Thyroid gland (tissue), 4 donors: Measurements from ENCODE around the gene ARL16.

Experiments used
- CTCF ChIP-seq, 6 experiments: fragments of 200-600 bp in 3 of 6; fragments of 450-650 bp in 3 of 6; sonication (generic) in 3 of 6; IDR thresholded peaks; one replicate each; pipeline ENCODE4 v1.5.1; 2016 to 2019; ENCODE audit warnings: antibody characterized with exemption in 6 of 6, mild to moderate bottlenecking in 2 of 6, inconsistent platforms in 1 of 6, moderate library complexity in 1 of 6
- POLR2A ChIP-seq, 2 donors: fragments of 450-650 bp; IDR thresholded peaks; one replicate each; pipeline ENCODE4 v1.6.1; 2017; ENCODE audit warnings: antibody characterized with exemption in 2 of 2, mild to moderate bottlenecking in 2 of 2, moderate library complexity in 1 of 2

- no peak for TF ChIP-seq CTCF (IDR thresholded peaks at IDR 0.05)
- TF ChIP-seq POLR2A (IDR thresholded peaks at IDR 0.05): no peak
Measured at GRCh38 chr17:81648013-81648706, 35.4 kb downstream of the ARL16 start.
